CD4-positive, CD25-positive, alpha-beta regulatory T cell (primary cell): ENCODE results near the gene NAB1. TPM values are rescaled to one million over a fixed set of nuclear protein-coding genes. Genes with fewer than 3 reads are reported as not detected.

ENCODE experiments used
- ATAC-seq, 2 donors: fragments of 150-1000 bp; cut with Tn5 transposase; one replicate each; pipeline ENCODE4 v1.10.0; 2021; ENCODE audit warnings: low read depth in 2 of 2, moderate number of reproducible peaks in 2 of 2, moderate library complexity in 1 of 2
- DNase-seq, 3 donors: peaks; one replicate each; pipeline versions ENCODE4 v3.0.0 to v3.0.0-alpha.2; 2012 to 2022; ENCODE audit warnings: mixed read lengths in 1 of 3
- H3K27ac ChIP-seq: one replicate; pipeline ENCODE4 v1.7.0; 2013; ENCODE audit warnings: mild to moderate bottlenecking, low read length; ENCODE audit not compliant: insufficient read depth, poor library complexity, severe bottlenecking
- H3K27me3 ChIP-seq: one replicate; pipeline ENCODE4 v1.7.0; 2013; ENCODE audit warnings: low read length; ENCODE audit not compliant: control insufficient read depth, insufficient read depth
- H3K36me3 ChIP-seq: one replicate; pipeline ENCODE4 v1.7.0; 2013; ENCODE audit warnings: mild to moderate bottlenecking, low read length, moderate library complexity; ENCODE audit not compliant: control insufficient read depth, insufficient read depth
- H3K4me1 ChIP-seq: 2 replicates; pipeline ENCODE4 v1.7.0; 2013; ENCODE audit warnings: mild to moderate bottlenecking, low read length; ENCODE audit not compliant: insufficient read depth, control insufficient read depth, poor library complexity, severe bottlenecking
- H3K4me3 ChIP-seq: one replicate; pipeline ENCODE4 v1.7.0; 2013; ENCODE audit warnings: low read depth, mild to moderate bottlenecking, low read length, moderate library complexity
- H3K9me3 ChIP-seq, 2 experiments: 1 replicate in 1 of 2; 2 replicates in 1 of 2; pipeline ENCODE4 v1.7.0; 2013; ENCODE audit warnings: low read length in 2 of 2, mild to moderate bottlenecking in 1 of 2, moderate library complexity in 1 of 2; ENCODE audit not compliant: control insufficient read depth in 2 of 2
- H3K27ac Mint-ChIP-seq, 3 donors: one replicate each; pipeline ENCODE4 v1.8.0; 2020 to 2022; ENCODE audit warnings: mild to moderate bottlenecking in 3 of 3, mixed read lengths in 3 of 3, moderate library complexity in 2 of 3
- H3K27me3 Mint-ChIP-seq: one replicate; pipeline ENCODE4 v1.8.0; 2022; ENCODE audit warnings: mild to moderate bottlenecking, mixed read lengths
- H3K36me3 Mint-ChIP-seq: one replicate; pipeline ENCODE4 v1.8.0; 2020; ENCODE audit warnings: mixed read lengths
- H3K4me1 Mint-ChIP-seq, 4 donors: one replicate each; pipeline ENCODE4 v1.8.0; 2020 to 2022; ENCODE audit warnings: mixed read lengths in 4 of 4, mild to moderate bottlenecking in 1 of 4
- H3K4me3 Mint-ChIP-seq, 4 donors: one replicate each; pipeline ENCODE4 v1.8.0; 2020 to 2022; ENCODE audit warnings: mild to moderate bottlenecking in 4 of 4, mixed read lengths in 4 of 4, moderate library complexity in 3 of 4
- H3K9me3 Mint-ChIP-seq, 7 donors: one replicate each; pipeline ENCODE4 v1.8.0; 2020 to 2022; ENCODE audit warnings: mixed read lengths in 7 of 7, mild to moderate bottlenecking in 3 of 7, moderate library complexity in 2 of 7
- polyA plus RNA-seq, 4 donors: library from polyadenylated mRNA; unstranded; fragments of 300-500 nt; fragmentation: Illumina TruSeq; gene quantifications; one replicate each; pipeline ENCODE4 v1.2.3, GENCODE V29; 2021
- total RNA-seq: library from RNA; stranded (reverse); gene quantifications from one replicate; pipeline ENCODE4 v1.2.3, GENCODE V29; 2022

The NAB1 gene
- total and polyA plus RNA-seq, 5 donors from 2014 or later: 1.5 to 42.7 (median 2.9) TPM

DNA sequence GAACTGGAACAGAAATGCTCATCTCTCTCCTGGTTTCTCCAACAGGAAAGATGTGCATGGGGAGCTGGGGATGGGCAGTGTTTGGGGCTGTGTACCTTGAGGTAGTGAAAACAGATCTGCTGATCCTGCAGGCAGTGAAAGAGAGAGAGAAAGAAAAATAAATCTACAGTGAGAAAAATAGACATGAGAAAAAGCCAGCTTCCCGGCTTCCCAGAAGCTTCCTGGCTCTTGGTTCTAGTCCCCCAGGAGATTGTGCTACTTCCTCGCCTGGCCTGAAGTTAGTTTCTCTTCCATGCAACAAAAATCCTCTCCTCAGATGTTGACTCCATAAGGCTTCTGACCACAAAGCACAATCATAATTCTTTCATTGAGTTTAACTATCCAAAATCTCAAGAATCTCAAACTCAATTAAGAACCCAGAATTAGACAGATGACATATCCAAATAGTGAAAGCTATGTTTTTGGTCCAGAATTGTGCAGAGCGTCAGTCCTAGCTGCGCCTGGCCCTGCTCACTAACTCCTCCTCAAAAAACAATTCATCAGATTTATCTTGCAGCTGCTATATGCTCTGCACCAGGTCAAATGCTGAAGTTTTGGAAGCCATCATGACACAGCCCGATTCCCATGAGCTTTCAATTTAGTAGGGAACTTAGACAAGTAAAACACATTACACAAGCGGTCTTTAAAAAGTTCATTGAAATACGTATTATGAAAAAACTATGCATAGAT, 20.1 kb upstream of the NAB1 start:
- ATAC-seq (no peak), DNase-seq (no peak)
- Histone ChIP-seq H3K36me3 (no peaks in the 10 kb centered on the region), H3K27ac (no peak overlapping the region), H3K27me3 (peaks cover 6% of the 10 kb centered on the region), H3K4me3 (no peak overlapping the region), H3K9me3 (peaks cover 0 to 3% of the 10 kb centered on the region in 2 experiments), H3K4me1 (no peaks in the 10 kb centered on the region)
- H3K4me3 Mint-ChIP-seq: no peak overlapping the region
- peaks cover 0 to 7% (median 2%) of the 10 kb centered on the region in 7 donors for H3K9me3 Mint-ChIP-seq
- H3K36me3 Mint-ChIP-seq: no peaks in the 10 kb centered on the region
- H3K4me1 Mint-ChIP-seq: peaks cover 8 to 14% (median 10%) of the 10 kb centered on the region in 4 donors
- peaks cover 18% of the 10 kb centered on the region for H3K27me3 Mint-ChIP-seq
- peak overlapping the region in 1 of 3 donors; percentile 11 for H3K27ac Mint-ChIP-seq

- ATAC-seq (no peak), DNase-seq (no peak)
- Mint-ChIP-seq H3K9me3 (peaks cover 0 to 2% (median 0%) of the 10 kb centered on the region in 7 donors), H3K36me3 (no peaks in the 10 kb centered on the region), H3K27ac (no peak overlapping the region), H3K4me1 (peaks cover 0 to 2% (median 0%) of the 10 kb centered on the region in 4 donors), H3K4me3 (no peak overlapping the region), H3K27me3 (no peaks in the 10 kb centered on the region)
- Histone ChIP-seq H3K36me3 (no peaks in the 10 kb centered on the region), H3K27ac (no peak overlapping the region), H3K27me3 (no peaks in the 10 kb centered on the region), H3K9me3 (no peaks in the 10 kb centered on the region), H3K4me1 (no peaks in the 10 kb centered on the region), H3K4me3 (no peak overlapping the region)
These were observed 14.5 kb upstream of the NAB1 start for GRCh38 chr2:190634381-190634780.

GRCh38 chr2:190635781-190636180, 13.1 kb upstream of the NAB1 start:
- no peaks in the 10 kb centered on the region for H3K36me3 ChIP-seq
- H3K4me1 Mint-ChIP-seq: peaks cover 0 to 2% (median 0%) of the 10 kb centered on the region in 4 donors
- H3K9me3 Mint-ChIP-seq: peaks cover 0 to 2% (median 0%) of the 10 kb centered on the region in 7 donors
- H3K27me3 Mint-ChIP-seq: no peaks in the 10 kb centered on the region
- DNase-seq (peak in 2 of 3 donors; percentile 22 to 25), ATAC-seq (peak in 1 of 2 donors; percentile 46)
- H3K9me3 ChIP-seq: no peaks in the 10 kb centered on the region
- no peak overlapping the region for H3K27ac ChIP-seq
- H3K4me3 Mint-ChIP-seq: no peak overlapping the region
- H3K36me3 Mint-ChIP-seq: no peaks in the 10 kb centered on the region
- H3K27me3 ChIP-seq: no peaks in the 10 kb centered on the region
- H3K4me1 ChIP-seq: no peaks in the 10 kb centered on the region
- H3K4me3 ChIP-seq: no peak overlapping the region
- H3K27ac Mint-ChIP-seq: no peak overlapping the region

GRCh38 chr2:190636361-190636760, 12.5 kb upstream of the NAB1 start:
- Histone ChIP-seq H3K4me3 (no peak overlapping the region), H3K27ac (no peak overlapping the region), H3K36me3 (no peaks in the 10 kb centered on the region), H3K27me3 (no peaks in the 10 kb centered on the region), H3K9me3 (no peaks in the 10 kb centered on the region), H3K4me1 (no peaks in the 10 kb centered on the region)
- no peak overlapping the region for H3K27ac Mint-ChIP-seq
- no peaks in the 10 kb centered on the region for H3K27me3 Mint-ChIP-seq
- peaks cover 0 to 2% (median 0%) of the 10 kb centered on the region in 7 donors for H3K9me3 Mint-ChIP-seq
- peaks cover 0 to 7% (median 0%) of the 10 kb centered on the region in 4 donors for H3K4me1 Mint-ChIP-seq
- H3K4me3 Mint-ChIP-seq: no peak overlapping the region
- no peaks in the 10 kb centered on the region for H3K36me3 Mint-ChIP-seq
- ATAC-seq (no peak), DNase-seq (no peak)

DNA sequence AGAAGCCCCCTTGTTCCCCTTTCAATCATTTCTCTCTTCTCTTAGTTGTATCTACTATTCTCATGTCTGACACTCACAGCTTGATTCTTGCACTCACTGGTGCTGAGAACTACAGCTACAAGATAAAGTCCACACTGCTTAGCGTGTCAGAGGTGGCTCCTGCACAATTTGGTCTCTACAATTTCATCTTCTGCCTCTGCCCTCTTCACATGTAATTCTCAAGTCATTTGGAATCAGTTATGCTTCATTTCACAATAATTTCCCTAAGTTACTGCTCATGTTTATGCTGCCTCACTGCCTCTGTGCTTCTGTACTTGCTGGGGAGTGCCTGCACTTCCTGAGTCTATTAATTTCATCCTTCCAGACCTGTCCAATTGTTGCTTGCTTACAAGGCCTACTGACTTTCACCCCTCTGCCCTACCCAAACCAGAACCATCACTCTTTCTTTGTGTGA, 11.6 kb upstream of the NAB1 start:
- Mint-ChIP-seq H3K27ac (no peak overlapping the region), H3K36me3 (no peaks in the 10 kb centered on the region), H3K4me3 (no peak overlapping the region), H3K9me3 (peaks cover 0 to 2% (median 0%) of the 10 kb centered on the region in 7 donors), H3K4me1 (peaks cover 0 to 7% (median 0%) of the 10 kb centered on the region in 4 donors), H3K27me3 (no peaks in the 10 kb centered on the region)
- Histone ChIP-seq H3K4me1 (no peaks in the 10 kb centered on the region), H3K4me3 (no peak overlapping the region), H3K36me3 (no peaks in the 10 kb centered on the region), H3K27ac (no peak overlapping the region), H3K27me3 (no peaks in the 10 kb centered on the region), H3K9me3 (no peaks in the 10 kb centered on the region)
- DNase-seq (no peak), ATAC-seq (no peak)

DNA sequence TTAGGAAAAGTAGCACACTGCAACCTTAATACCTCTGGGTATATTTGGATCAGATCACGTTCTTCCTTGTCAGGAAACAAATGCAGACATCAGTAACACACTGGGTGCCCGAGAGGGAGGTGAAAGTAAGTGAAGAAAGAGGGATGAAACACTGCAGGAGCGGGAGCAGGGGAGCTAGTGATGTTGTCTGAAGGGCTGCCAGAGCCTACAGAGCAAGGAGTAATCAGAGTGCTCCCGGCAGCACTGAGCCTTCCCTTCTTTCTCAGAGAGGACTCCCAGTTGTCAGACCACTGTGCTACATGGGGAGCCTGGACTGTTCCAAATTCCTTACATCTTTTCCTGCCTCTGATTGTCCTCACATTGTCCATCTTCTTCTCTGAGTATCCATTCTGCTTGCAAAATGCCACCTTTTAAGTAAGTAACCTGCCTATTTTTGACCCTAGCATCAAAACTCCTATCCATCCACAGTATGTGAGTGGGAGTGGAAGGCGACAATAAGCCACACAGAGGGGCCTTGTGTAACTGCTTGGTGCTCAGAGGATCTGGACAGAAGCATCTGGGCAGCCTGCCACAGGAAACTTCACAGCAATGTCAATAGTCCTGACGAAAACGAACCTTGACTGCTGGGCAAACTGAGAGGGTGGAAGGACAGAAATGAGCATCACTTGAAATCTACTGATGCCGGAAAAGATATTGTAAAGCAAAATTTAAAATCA, 10.8 kb upstream of the NAB1 start:
- no peak for ATAC-seq
- Mint-ChIP-seq H3K27me3 (no peaks in the 10 kb centered on the region), H3K4me1 (peaks cover 0 to 5% (median 0%) of the 10 kb centered on the region in 4 donors), H3K36me3 (no peaks in the 10 kb centered on the region), H3K9me3 (no peaks in the 10 kb centered on the region), H3K4me3 (no peak overlapping the region), H3K27ac (peak overlapping the region in 1 of 3 donors; percentile 15)
- no peaks in the 10 kb centered on the region for H3K27me3 ChIP-seq
- DNase-seq: no peak
- H3K36me3 ChIP-seq: no peaks in the 10 kb centered on the region
- H3K9me3 ChIP-seq: no peaks in the 10 kb centered on the region
- H3K4me3 ChIP-seq: no peak overlapping the region
- H3K4me1 ChIP-seq: no peaks in the 10 kb centered on the region
- no peak overlapping the region for H3K27ac ChIP-seq

DNA sequence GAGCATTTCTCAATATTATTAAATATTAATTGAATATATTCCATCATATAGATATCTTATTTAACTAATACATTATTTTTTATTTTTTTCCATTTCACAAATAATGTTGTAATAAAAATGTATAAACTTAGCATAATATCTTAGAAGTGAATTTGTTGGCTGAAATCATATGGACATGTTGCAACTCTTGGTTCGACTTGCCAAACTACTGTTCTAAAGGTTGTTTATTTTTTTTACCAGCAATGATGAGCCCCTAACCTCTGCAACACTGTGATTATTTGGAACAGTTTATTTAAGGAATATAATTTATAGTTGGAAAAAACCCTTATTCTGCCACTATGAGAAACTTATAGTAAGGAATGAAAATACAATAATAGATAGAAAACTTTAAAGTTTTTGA, 8.8 kb upstream of the NAB1 start:
- H3K4me3 ChIP-seq: no peak overlapping the region
- ATAC-seq (no peak), DNase-seq (no peak)
- no peak overlapping the region for H3K27ac ChIP-seq
- Mint-ChIP-seq H3K36me3 (no peaks in the 10 kb centered on the region), H3K4me3 (no peak overlapping the region), H3K27me3 (no peaks in the 10 kb centered on the region), H3K27ac (no peak overlapping the region), H3K4me1 (peaks cover 0 to 5% (median 0%) of the 10 kb centered on the region in 4 donors), H3K9me3 (no peaks in the 10 kb centered on the region)
- H3K9me3 ChIP-seq: no peaks in the 10 kb centered on the region
- H3K4me1 ChIP-seq: no peaks in the 10 kb centered on the region
- H3K27me3 ChIP-seq: no peaks in the 10 kb centered on the region
- H3K36me3 ChIP-seq: no peaks in the 10 kb centered on the region
